Measurements from ENCODE around the gene PLD5.
"Not testable (repeated sequence)": the region's sequence is repeated elsewhere in the genome, so short reads cannot be mapped to it uniquely, and the experiment has no call there.

The PLD5 gene

GRCh38 chr1:242212961-242213360 lies 311.5 kb downstream of the PLD5 start:
- DNase-seq (ENCODE audit: low read depth in 4 of 4, low spot score in 1 of 4) = not testable (repeated sequence)

GRCh38 chr1:242212401-242212800 lies 312.1 kb downstream of the PLD5 start:
- DNase-seq (ENCODE audit: low read depth in 4 of 4, low spot score in 1 of 4) = no peak

GRCh38 chr1:242211254-242212022 lies 313.1 kb downstream of the PLD5 start:
- DNase-seq (ENCODE audit: low read depth in 4 of 4, low spot score in 1 of 4) = no peak

GRCh38 chr1:242210316-242210715 lies 314.2 kb downstream of the PLD5 start:
- not testable (repeated sequence) for DNase-seq (ENCODE audit: low read depth in 4 of 4, low spot score in 1 of 4)

GRCh38 chr1:242209063-242209462 lies 315.4 kb downstream of the PLD5 start:
- no peak for DNase-seq (ENCODE audit: low read depth in 4 of 4, low spot score in 1 of 4)

- no peak for DNase-seq (ENCODE audit: low read depth in 4 of 4, low spot score in 1 of 4)
Observed at GRCh38 chr1:242208021-242208420, 316.5 kb downstream of the PLD5 start.

GRCh38 chr1:242206994-242207393 lies 317.5 kb downstream of the PLD5 start:
- DNase-seq (ENCODE audit: low read depth in 4 of 4, low spot score in 1 of 4) = no peak

- no peak for DNase-seq (ENCODE audit: low read depth in 4 of 4, low spot score in 1 of 4)
Observed at GRCh38 chr1:242205622-242206489, 318.6 kb downstream of the PLD5 start.

- no peak for DNase-seq (ENCODE audit: low read depth in 4 of 4, low spot score in 1 of 4)
Observed at GRCh38 chr1:242203262-242203661, 321.2 kb downstream of the PLD5 start.

GRCh38 chr1:242201090-242201489 lies 323.4 kb downstream of the PLD5 start:
- no peak for DNase-seq (ENCODE audit: low read depth in 4 of 4, low spot score in 1 of 4)

GRCh38 chr1:242199776-242200458 lies 324.6 kb downstream of the PLD5 start:
- no peak for DNase-seq (ENCODE audit: low read depth in 4 of 4, low spot score in 1 of 4)

GRCh38 chr1:242197907-242198820 lies 326.3 kb downstream of the PLD5 start:
- DNase-seq (ENCODE audit: low read depth in 4 of 4, low spot score in 1 of 4) = no peak

- no peak for DNase-seq (ENCODE audit: low read depth in 4 of 4, low spot score in 1 of 4)
Observed at GRCh38 chr1:242196914-242197313, 327.6 kb downstream of the PLD5 start.

GRCh38 chr1:242196101-242196500 lies 328.4 kb downstream of the PLD5 start:
- no peak for DNase-seq (ENCODE audit: low read depth in 4 of 4, low spot score in 1 of 4)

- DNase-seq (ENCODE audit: low read depth in 4 of 4, low spot score in 1 of 4) = no peak
Observed at GRCh38 chr1:242189591-242189990, 334.9 kb downstream of the PLD5 start.

GRCh38 chr1:242187816-242188215 lies 336.7 kb downstream of the PLD5 start:
- no peak for DNase-seq (ENCODE audit: low read depth in 4 of 4, low spot score in 1 of 4)

- DNase-seq (ENCODE audit: low read depth in 4 of 4, low spot score in 1 of 4) = no peak
Observed at GRCh38 chr1:242187171-242187570, 337.3 kb downstream of the PLD5 start.

- DNase-seq (ENCODE audit: low read depth in 4 of 4, low spot score in 1 of 4) = no peak
Observed at GRCh38 chr1:242185731-242186130, 338.8 kb downstream of the PLD5 start.

GRCh38 chr1:242184955-242185354 lies 339.5 kb downstream of the PLD5 start:
- DNase-seq (ENCODE audit: low read depth in 4 of 4, low spot score in 1 of 4) = no peak

- DNase-seq (ENCODE audit: low read depth in 4 of 4, low spot score in 1 of 4) = not testable (repeated sequence)
Observed at GRCh38 chr1:242179767-242180166, 344.7 kb downstream of the PLD5 start.
